H1 (cell line): ENCODE data around the gene FGD4. TPM values are rescaled to one million over a fixed set of nuclear protein-coding genes. Genes with fewer than 3 reads are reported as not detected.

Experiments
- NRF1 ChIP-seq: IDR thresholded peaks from 2 replicates; pipeline ENCODE4 v1.6.1; 2011; ENCODE audit warnings: mild to moderate bottlenecking, low read depth, low read length, improper control_type of control experiment
- RAD21 ChIP-seq, 2 experiments: IDR thresholded peaks in 1 of 2; conservative IDR thresholded peaks in 1 of 2; 2 replicates each; pipeline ENCODE4 v1.6.1; 2011; ENCODE audit warnings: low read depth in 2 of 2, low read length in 2 of 2, improper control_type of control experiment in 1 of 2, inconsistent platforms in 1 of 2, mild to moderate bottlenecking in 1 of 2, moderate library complexity in 1 of 2
- SIX5 ChIP-seq: IDR thresholded peaks from 2 replicates; pipeline ENCODE4 v1.6.1; 2011; ENCODE audit warnings: mild to moderate bottlenecking, low read depth, low read length
- TBP ChIP-seq: IDR thresholded peaks from 2 replicates; pipeline ENCODE4 v1.6.1; 2011; ENCODE audit warnings: low read depth, low read length, improper control_type of control experiment
- ZNF274 ChIP-seq: IDR thresholded peaks from 2 replicates; pipeline ENCODE4 v1.7.0; 2012; ENCODE audit warnings: low read length, borderline replicate concordance; ENCODE audit errors: extremely low read depth
- polyA plus RNA-seq, 7 experiments: library from polyadenylated mRNA; depleted of rRNA in 3 of 7; stranded (reverse) in 5 of 7; unstranded in 2 of 7; fragments of >200 nt in 5 of 7; fragments of 200-250 nt in 2 of 7; gene quantifications; 1 replicate in 5 of 7; 2 replicates in 1 of 7; 4 replicates in 1 of 7; pipeline versions ENCODE4 v1.2.1 to v1.2.3, GENCODE V29; 2011 to 2013; ENCODE audit warnings: missing spikeins in 2 of 7, mixed read lengths in 2 of 7
- total RNA-seq: library from RNA; stranded (reverse); fragmentation: NEBNext Ultra II Directional; extraction: Animal tissue kit (Norgen Biotek cat#: 25700); gene quantifications from 2 replicates; pipeline ENCODE4 v1.2.1, GENCODE V29; 2021

FGD4 gene
- total and polyA plus RNA-seq, 2 of the 8 experiments (the other 6 are each of a cell fraction or from before 2014, with no cell fraction given) = 8.5 to 48.2 TPM

GRCh38 chr12:32603858-32604257 is 204.5 kb downstream of the FGD4 start (continued):
- TF ChIP-seq RAD21 (IDR thresholded peaks at IDR 0.05 in 1 of 2, conservative IDR thresholded peaks at IDR 0.05 in 1 of 2; ENCODE audit: low read depth in 2 of 2, low read length in 2 of 2) = no peak
- no peak for TF ChIP-seq TBP
- TF ChIP-seq ZNF274 = no peak
- TF ChIP-seq NRF1 = no peak
- TF ChIP-seq SIX5 = no peak
